SK-N-SH (cell line): Measurements from ENCODE around the gene SPRED2. TPM values are rescaled to one million over a fixed set of nuclear protein-coding genes. Genes with fewer than 3 reads are reported as not detected.
A peak's percentile ranks its signal among the peaks of the same experiment; 100 is the strongest.

Source experiments
- CTCF ChIA-PET: fragments of 300-600, 350-600 bp; formaldehyde crosslinking; extraction: SDS; loops from one replicate; lab custom pipeline; 2021; lab: Yijun Ruan, JAX
- POLR2A ChIA-PET: fragments of 350-600 bp; sonication (Branson Sonifier 250); formaldehyde crosslinking; extraction: SDS; loops from one replicate; lab custom pipeline; 2020; ENCODE audit warnings: antibody characterized with exemption, inconsistent platforms; lab: Yijun Ruan, JAX
- DNase-seq: peaks from one replicate; pipeline ENCODE4 v3.0.0; 2012
- H2AFZ ChIP-seq: fragments of 200-600 bp; sonication (generic); 2 replicates; pipeline ENCODE4 v1.8.1; 2016; ENCODE audit warnings: antibody characterized with exemption, mild to moderate bottlenecking, low read depth
- H3F3A ChIP-seq: fragments of 200-600 bp; sonication (generic); replicated peaks from 2 replicates; pipeline ENCODE3; 2016; ENCODE audit warnings: antibody characterized with exemption, mild to moderate bottlenecking; ENCODE audit not compliant: insufficient read depth
- H3K27ac ChIP-seq, 2 experiments: fragments of 200-500 bp in 1 of 2; fragments of 200-600 bp in 1 of 2; sonication (Bioruptor generic) in 1 of 2; sonication (generic), shearing (Covaris generic) in 1 of 2; 2 replicates each; pipeline versions ENCODE4 v1.5.1 to v1.6.1; 2014 to 2016; ENCODE audit warnings: low read depth in 2 of 2, inconsistent platforms in 1 of 2, low read length in 1 of 2, mild to moderate bottlenecking in 1 of 2, mixed read lengths in 1 of 2
- H3K27me3 ChIP-seq: fragments of 200-600 bp; sonication (generic), shearing (Covaris generic); 2 replicates; pipeline ENCODE4 v1.6.1; 2016; ENCODE audit warnings: mixed run types; ENCODE audit not compliant: insufficient read depth
- H3K36me3 ChIP-seq, 2 experiments: fragments of 200-500 bp in 1 of 2; fragments of 200-600 bp in 1 of 2; sonication (Bioruptor generic) in 1 of 2; sonication (generic) in 1 of 2; replicated peaks in 1 of 2; 2 replicates each; pipeline versions ENCODE3 to v1.5.1; 2014 to 2016; ENCODE audit warnings: low read length in 1 of 2, mild to moderate bottlenecking in 1 of 2; ENCODE audit not compliant: insufficient read depth in 2 of 2, control insufficient read depth in 1 of 2
- H3K4me1 ChIP-seq, 2 experiments: fragments of 200-500 bp in 1 of 2; fragments of 200-600 bp in 1 of 2; sonication (Bioruptor generic) in 1 of 2; sonication (generic), shearing (Covaris generic) in 1 of 2; 2 replicates each; pipeline versions ENCODE4 v1.5.1 to v1.6.1; 2014 to 2016; ENCODE audit warnings: low read depth in 1 of 2, low read length in 1 of 2, mixed run types in 1 of 2; ENCODE audit not compliant: insufficient read depth in 2 of 2, control insufficient read depth in 1 of 2
- H3K4me2 ChIP-seq: fragments of 200-600 bp; sonication (generic), shearing (Covaris generic); 2 replicates; pipeline ENCODE4 v1.6.1; 2017; ENCODE audit warnings: mixed run types
- H3K4me3 ChIP-seq, 2 experiments: fragments of 200-500 bp in 1 of 2; fragments of 200-600 bp in 1 of 2; sonication (Bioruptor generic) in 1 of 2; sonication (generic), shearing (Covaris generic) in 1 of 2; 2 replicates each; pipeline versions ENCODE4 v1.5.1 to v1.8.1; 2014 to 2016; ENCODE audit warnings: low read depth in 2 of 2, inconsistent platforms in 1 of 2, low read length in 1 of 2, mild to moderate bottlenecking in 1 of 2, mixed read lengths in 1 of 2, moderate library complexity in 1 of 2
- H3K79me2 ChIP-seq: fragments of 200-600 bp; sonication (generic); 2 replicates; pipeline ENCODE4 v1.8.1; 2017; ENCODE audit warnings: mild to moderate bottlenecking; ENCODE audit not compliant: insufficient read depth
- H3K9ac ChIP-seq: fragments of 200-600 bp; sonication (generic); 2 replicates; pipeline ENCODE4 v1.6.1; 2017; ENCODE audit warnings: mixed run types
- H3K9me2 ChIP-seq: fragments of 200-600 bp; sonication (generic); 2 replicates; pipeline ENCODE4 v1.6.1; 2017; ENCODE audit warnings: mixed run types
- H3K9me3 ChIP-seq: fragments of 200-600 bp; sonication (generic); 2 replicates; pipeline ENCODE4 v1.6.1; 2017; ENCODE audit warnings: mixed run types, mild to moderate bottlenecking, moderate library complexity
- H4K20me1 ChIP-seq: fragments of 200-600 bp; sonication (generic); 2 replicates; pipeline ENCODE4 v1.6.1; 2017; ENCODE audit warnings: mild to moderate bottlenecking, mixed run types; ENCODE audit not compliant: insufficient read depth
- CHD2 ChIP-seq: fragments of 150-350 bp; IDR thresholded peaks from 2 replicates; pipeline ENCODE4 v1.6.1; 2018; ENCODE audit warnings: low read length; ENCODE audit not compliant: partially characterized antibody
- EZH2phosphoT487 ChIP-seq: fragments of 200-600 bp; sonication (generic); IDR thresholded peaks from 2 replicates; pipeline ENCODE4 v1.6.1; 2017; ENCODE audit warnings: low read depth, mixed run types, mild to moderate bottlenecking, antibody characterized with exemption, moderate library complexity, borderline replicate concordance
- FOXJ3 ChIP-seq: sonication (generic); formaldehyde crosslinking; IDR thresholded peaks from 2 replicates; pipeline ENCODE4 v1.5.1; 2020; ENCODE audit warnings: mild to moderate bottlenecking, missing genetic modification reagents
- GABPA ChIP-seq: IDR thresholded peaks from 2 replicates; pipeline ENCODE4 v1.4.0; 2012; ENCODE audit warnings: low read depth, mild to moderate bottlenecking
- GATA2 ChIP-seq: sonication (generic); formaldehyde crosslinking; IDR thresholded peaks from 2 replicates; pipeline ENCODE4 v1.5.0; 2020; ENCODE audit warnings: mild to moderate bottlenecking, missing genetic modification reagents
- MEF2A ChIP-seq: IDR thresholded peaks from 2 replicates; pipeline ENCODE4 v1.4.0; 2012; ENCODE audit warnings: low read depth, borderline replicate concordance
- MXI1 ChIP-seq: IDR thresholded peaks from 2 replicates; pipeline ENCODE4 v1.6.1; 2012; ENCODE audit warnings: mild to moderate bottlenecking, low read depth, low read length, improper control_type of control experiment
- NFIC ChIP-seq: IDR thresholded peaks from 2 replicates; pipeline ENCODE4 v1.4.0; 2012; ENCODE audit warnings: borderline replicate concordance
- NRF1 ChIP-seq: IDR thresholded peaks from 2 replicates; pipeline ENCODE4 v1.6.1; 2012; ENCODE audit warnings: low read depth, mild to moderate bottlenecking, low read length
- POLR2AphosphoS5 ChIP-seq: IDR thresholded peaks from 2 replicates; pipeline ENCODE4 v1.6.1; 2012; ENCODE audit warnings: low read depth, low read length
- RAD21 ChIP-seq: IDR thresholded peaks from 2 replicates; pipeline ENCODE4 v1.6.1; 2012; ENCODE audit warnings: mild to moderate bottlenecking, low read length
- RCOR1 ChIP-seq: fragments of 150-350 bp; IDR thresholded peaks from 2 replicates; pipeline ENCODE4 v1.6.1; 2017; ENCODE audit warnings: antibody characterized with exemption, low read length
- RFX5 ChIP-seq: IDR thresholded peaks from 2 replicates; pipeline ENCODE4 v1.6.1; 2012; ENCODE audit warnings: mild to moderate bottlenecking, improper control_type of control experiment, low read length
- SIN3A ChIP-seq: IDR thresholded peaks from 2 replicates; pipeline ENCODE4 v1.6.1; 2012; ENCODE audit warnings: low read depth, mild to moderate bottlenecking, low read length, moderate library complexity, borderline replicate concordance
- SMC3 ChIP-seq: IDR thresholded peaks from 2 replicates; pipeline ENCODE4 v1.6.1; 2012; ENCODE audit warnings: low read depth, low read length, improper control_type of control experiment
- TAF1 ChIP-seq: IDR thresholded peaks from 2 replicates; pipeline ENCODE4 v1.6.1; 2012; ENCODE audit warnings: low read depth, mild to moderate bottlenecking, low read length, moderate library complexity, borderline replicate concordance
- TCF12 ChIP-seq: IDR thresholded peaks from 2 replicates; pipeline ENCODE4 v1.4.0; 2012
- TEAD4 ChIP-seq: IDR thresholded peaks from 2 replicates; pipeline ENCODE4 v1.4.0; 2012; ENCODE audit warnings: mild to moderate bottlenecking, borderline replicate concordance; ENCODE audit not compliant: insufficient read depth
- YY1 ChIP-seq: IDR thresholded peaks from 2 replicates; pipeline ENCODE4 v1.4.0; 2012; ENCODE audit warnings: low read depth, mild to moderate bottlenecking
- WGBS: methylation state at CpG from one replicate; pipeline ENCODE4 v1.1.6; 2017; ENCODE audit warnings: low lambda C conversion rate; 5-methylcytosine and 5-hydroxymethylcytosine counted together
- polyA plus RNA-seq, 3 experiments: library from polyadenylated mRNA; depleted of rRNA; stranded (reverse); fragments of >200 nt; gene quantifications; 2 replicates each; pipeline ENCODE4 v1.2.3, GENCODE V29; 2012
- TF ChIP-seq, protein P1 (sequence below): IDR thresholded peaks from 2 replicates; pipeline ENCODE4 v1.4.0; 2012; ENCODE audit warnings: low read depth
- TF ChIP-seq, protein P2 (sequence below): fragments of 150-350 bp; IDR thresholded peaks from 2 replicates; pipeline ENCODE4 v1.6.1; 2016; ENCODE audit warnings: mild to moderate bottlenecking, low read depth, low read length
- TF ChIP-seq, protein P3 (sequence below): IDR thresholded peaks from 2 replicates; pipeline ENCODE4 v1.6.1; 2012; ENCODE audit warnings: mild to moderate bottlenecking, low read depth, low read length, moderate library complexity
- TF ChIP-seq, protein P4 (sequence below): IDR thresholded peaks from 2 replicates; pipeline ENCODE4 v1.4.0; 2012; ENCODE audit warnings: low read depth, borderline replicate concordance

SPRED2 gene
- polyA plus RNA-seq, 1 of the 3 experiments (the other 2 are of a cell fraction) = 21.9 TPM

DNA sequence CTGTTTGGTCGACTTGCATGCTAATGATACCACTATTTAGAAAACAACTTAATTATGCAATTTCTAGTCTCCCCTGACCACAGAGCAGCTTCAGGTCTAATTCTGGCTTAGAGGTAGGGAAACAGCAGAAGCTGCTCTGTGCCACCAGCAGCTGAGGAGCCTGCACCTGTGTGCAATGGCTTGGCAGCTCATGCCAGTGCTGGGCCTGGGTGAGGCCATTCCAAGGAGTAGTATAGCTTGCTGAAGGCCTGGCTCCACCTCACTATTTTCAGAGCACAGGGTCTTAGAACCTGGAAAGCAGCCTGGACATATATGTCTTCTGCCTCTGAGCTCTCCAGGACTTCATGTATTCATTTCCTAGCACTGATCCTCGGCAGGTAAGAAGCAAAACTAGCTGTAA, 62.8 kb downstream of the SPRED2 start:
- TF ChIP-seq SIN3A (no peak), TAF1 (no peak), YY1 (no peak), MXI1 (no peak), MEF2A (no peak), EZH2phosphoT487 (no peak), NRF1 (no peak), GATA2 (no peak), RCOR1 (no peak), GABPA (no peak)
- TF ChIP-seq, protein P1, sequence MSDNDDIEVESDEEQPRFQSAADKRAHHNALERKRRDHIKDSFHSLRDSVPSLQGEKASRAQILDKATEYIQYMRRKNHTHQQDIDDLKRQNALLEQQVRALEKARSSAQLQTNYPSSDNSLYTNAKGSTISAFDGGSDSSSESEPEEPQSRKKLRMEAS = no peak
- TF ChIP-seq, protein P2, sequence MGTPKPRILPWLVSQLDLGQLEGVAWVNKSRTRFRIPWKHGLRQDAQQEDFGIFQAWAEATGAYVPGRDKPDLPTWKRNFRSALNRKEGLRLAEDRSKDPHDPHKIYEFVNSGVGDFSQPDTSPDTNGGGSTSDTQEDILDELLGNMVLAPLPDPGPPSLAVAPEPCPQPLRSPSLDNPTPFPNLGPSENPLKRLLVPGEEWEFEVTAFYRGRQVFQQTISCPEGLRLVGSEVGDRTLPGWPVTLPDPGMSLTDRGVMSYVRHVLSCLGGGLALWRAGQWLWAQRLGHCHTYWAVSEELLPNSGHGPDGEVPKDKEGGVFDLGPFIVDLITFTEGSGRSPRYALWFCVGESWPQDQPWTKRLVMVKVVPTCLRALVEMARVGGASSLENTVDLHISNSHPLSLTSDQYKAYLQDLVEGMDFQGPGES = no peak
- H3K4me1 ChIP-seq = peaks cover 39 to 46% of the 10 kb centered on the region in 2 experiments
- H3K36me3 ChIP-seq = no peaks in the 10 kb centered on the region
- ChIA-PET CTCF (no interaction called here), POLR2A (no interaction called here)
- H3K4me3 ChIP-seq = no peak overlapping the region
- peaks cover 30% of the 10 kb centered on the region for H3F3A ChIP-seq
- H2AFZ ChIP-seq = no peak overlapping the region
- peaks cover 61% of the 10 kb centered on the region for H4K20me1 ChIP-seq
- DNase-seq = no peak
- H3K79me2 ChIP-seq = peaks cover 87% of the 10 kb centered on the region
- no peak overlapping the region for H3K9ac ChIP-seq
- H3K4me2 ChIP-seq = no peak overlapping the region
- no peaks in the 10 kb centered on the region for H3K9me3 ChIP-seq
- WGBS = 86% methylated on average over 2 of the region's 2 CpGs
- no peaks in the 10 kb centered on the region for H3K27me3 ChIP-seq
- no peaks in the 10 kb centered on the region for H3K9me2 ChIP-seq
- no peak overlapping the region; a peak in 1 of 4 replicates for H3K27ac ChIP-seq

DNA sequence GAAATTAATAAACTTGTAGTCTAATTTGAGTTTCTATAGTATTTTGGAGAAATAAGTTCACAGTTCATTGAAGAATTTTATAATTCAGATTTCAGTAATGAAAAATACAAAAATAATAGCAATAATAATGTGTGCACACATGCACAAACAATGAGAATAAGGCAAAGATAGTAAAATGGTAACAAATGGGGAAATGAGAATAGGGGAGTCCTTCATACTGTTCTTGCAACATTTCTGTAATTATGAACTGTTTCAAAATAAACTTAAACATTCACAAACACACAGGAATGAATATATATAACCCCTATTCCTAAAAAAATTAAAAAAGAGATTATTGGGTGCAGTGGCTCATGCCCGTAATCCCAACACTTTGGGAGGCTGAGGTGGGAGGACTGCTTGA, 63.9 kb downstream of the SPRED2 start:
- WGBS = 94% methylated on average over 1 of the region's 1 CpG
- Histone ChIP-seq H3K27ac (peak overlapping the region in 1 of 2 experiments; percentile 95; a peak in 3 of 4 replicates), H3K27me3 (no peaks in the 10 kb centered on the region), H3K9me2 (no peaks in the 10 kb centered on the region), H3F3A (peaks cover 30% of the 10 kb centered on the region), H3K4me2 (no peak overlapping the region), H3K36me3 (no peaks in the 10 kb centered on the region), H3K4me1 (peaks cover 43 to 46% of the 10 kb centered on the region in 2 experiments), H3K79me2 (peaks cover 87% of the 10 kb centered on the region), H3K4me3 (no peak overlapping the region), H4K20me1 (peaks cover 52% of the 10 kb centered on the region), H3K9ac (no peak overlapping the region), H2AFZ (no peak overlapping the region), H3K9me3 (no peaks in the 10 kb centered on the region)
- DNase-seq = no peak
- CTCF ChIA-PET = interaction anchor here (0.9 kb wide), 1 partner anchor 10 kb away, joined by 4 read pairs; no protein-coding TSS in a partner anchor
- POLR2A ChIA-PET = interaction anchor here (0.6 kb wide), 1 partner anchor 18 kb away, joined by 4 read pairs; no protein-coding TSS in a partner anchor
- TF ChIP-seq MXI1 (no peak), POLR2AphosphoS5 (no peak), NFIC (no peak), RAD21 (no peak), TCF12 (no peak), CHD2 (no peak), FOXJ3 (CRISPR knock-in tag) (no peak), EZH2phosphoT487 (no peak), TEAD4 (no peak), SMC3 (no peak), RFX5 (no peak)
- TF ChIP-seq, protein P3, sequence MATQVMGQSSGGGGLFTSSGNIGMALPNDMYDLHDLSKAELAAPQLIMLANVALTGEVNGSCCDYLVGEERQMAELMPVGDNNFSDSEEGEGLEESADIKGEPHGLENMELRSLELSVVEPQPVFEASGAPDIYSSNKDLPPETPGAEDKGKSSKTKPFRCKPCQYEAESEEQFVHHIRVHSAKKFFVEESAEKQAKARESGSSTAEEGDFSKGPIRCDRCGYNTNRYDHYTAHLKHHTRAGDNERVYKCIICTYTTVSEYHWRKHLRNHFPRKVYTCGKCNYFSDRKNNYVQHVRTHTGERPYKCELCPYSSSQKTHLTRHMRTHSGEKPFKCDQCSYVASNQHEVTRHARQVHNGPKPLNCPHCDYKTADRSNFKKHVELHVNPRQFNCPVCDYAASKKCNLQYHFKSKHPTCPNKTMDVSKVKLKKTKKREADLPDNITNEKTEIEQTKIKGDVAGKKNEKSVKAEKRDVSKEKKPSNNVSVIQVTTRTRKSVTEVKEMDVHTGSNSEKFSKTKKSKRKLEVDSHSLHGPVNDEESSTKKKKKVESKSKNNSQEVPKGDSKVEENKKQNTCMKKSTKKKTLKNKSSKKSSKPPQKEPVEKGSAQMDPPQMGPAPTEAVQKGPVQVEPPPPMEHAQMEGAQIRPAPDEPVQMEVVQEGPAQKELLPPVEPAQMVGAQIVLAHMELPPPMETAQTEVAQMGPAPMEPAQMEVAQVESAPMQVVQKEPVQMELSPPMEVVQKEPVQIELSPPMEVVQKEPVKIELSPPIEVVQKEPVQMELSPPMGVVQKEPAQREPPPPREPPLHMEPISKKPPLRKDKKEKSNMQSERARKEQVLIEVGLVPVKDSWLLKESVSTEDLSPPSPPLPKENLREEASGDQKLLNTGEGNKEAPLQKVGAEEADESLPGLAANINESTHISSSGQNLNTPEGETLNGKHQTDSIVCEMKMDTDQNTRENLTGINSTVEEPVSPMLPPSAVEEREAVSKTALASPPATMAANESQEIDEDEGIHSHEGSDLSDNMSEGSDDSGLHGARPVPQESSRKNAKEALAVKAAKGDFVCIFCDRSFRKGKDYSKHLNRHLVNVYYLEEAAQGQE = no peak
- TF ChIP-seq, protein P4, sequence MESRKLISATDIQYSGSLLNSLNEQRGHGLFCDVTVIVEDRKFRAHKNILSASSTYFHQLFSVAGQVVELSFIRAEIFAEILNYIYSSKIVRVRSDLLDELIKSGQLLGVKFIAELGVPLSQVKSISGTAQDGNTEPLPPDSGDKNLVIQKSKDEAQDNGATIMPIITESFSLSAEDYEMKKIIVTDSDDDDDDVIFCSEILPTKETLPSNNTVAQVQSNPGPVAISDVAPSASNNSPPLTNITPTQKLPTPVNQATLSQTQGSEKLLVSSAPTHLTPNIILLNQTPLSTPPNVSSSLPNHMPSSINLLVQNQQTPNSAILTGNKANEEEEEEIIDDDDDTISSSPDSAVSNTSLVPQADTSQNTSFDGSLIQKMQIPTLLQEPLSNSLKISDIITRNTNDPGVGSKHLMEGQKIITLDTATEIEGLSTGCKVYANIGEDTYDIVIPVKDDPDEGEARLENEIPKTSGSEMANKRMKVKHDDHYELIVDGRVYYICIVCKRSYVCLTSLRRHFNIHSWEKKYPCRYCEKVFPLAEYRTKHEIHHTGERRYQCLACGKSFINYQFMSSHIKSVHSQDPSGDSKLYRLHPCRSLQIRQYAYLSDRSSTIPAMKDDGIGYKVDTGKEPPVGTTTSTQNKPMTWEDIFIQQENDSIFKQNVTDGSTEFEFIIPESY = no peak
